Measurements from ENCODE around the gene LYZL2.

DNA sequence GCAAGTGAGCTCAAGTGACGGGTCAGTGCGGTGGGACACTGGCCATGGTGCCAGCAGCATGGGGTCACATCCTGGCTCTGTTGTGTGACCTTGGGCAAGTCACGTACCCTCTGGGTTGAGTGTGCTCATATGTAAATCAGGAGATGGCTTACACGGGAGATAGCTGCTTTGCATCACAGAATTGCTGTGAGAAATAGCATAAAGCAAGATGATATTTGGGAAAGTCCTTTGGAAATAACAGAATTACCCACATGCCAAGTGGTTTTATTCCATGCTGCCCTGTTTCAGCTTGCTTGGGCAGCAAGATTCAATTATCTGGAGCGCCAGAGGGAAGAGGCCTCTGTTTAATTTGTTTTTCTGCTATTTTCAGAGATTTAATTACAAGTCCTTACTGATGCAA is 48.9 kb downstream of the LYZL2 start:
- TF ChIP-seq, protein P1, sequence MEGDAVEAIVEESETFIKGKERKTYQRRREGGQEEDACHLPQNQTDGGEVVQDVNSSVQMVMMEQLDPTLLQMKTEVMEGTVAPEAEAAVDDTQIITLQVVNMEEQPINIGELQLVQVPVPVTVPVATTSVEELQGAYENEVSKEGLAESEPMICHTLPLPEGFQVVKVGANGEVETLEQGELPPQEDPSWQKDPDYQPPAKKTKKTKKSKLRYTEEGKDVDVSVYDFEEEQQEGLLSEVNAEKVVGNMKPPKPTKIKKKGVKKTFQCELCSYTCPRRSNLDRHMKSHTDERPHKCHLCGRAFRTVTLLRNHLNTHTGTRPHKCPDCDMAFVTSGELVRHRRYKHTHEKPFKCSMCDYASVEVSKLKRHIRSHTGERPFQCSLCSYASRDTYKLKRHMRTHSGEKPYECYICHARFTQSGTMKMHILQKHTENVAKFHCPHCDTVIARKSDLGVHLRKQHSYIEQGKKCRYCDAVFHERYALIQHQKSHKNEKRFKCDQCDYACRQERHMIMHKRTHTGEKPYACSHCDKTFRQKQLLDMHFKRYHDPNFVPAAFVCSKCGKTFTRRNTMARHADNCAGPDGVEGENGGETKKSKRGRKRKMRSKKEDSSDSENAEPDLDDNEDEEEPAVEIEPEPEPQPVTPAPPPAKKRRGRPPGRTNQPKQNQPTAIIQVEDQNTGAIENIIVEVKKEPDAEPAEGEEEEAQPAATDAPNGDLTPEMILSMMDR (IDR thresholded peaks at IDR 0.05), result no peak
- no peak for TF ChIP-seq POLR2A (IDR thresholded peaks at IDR 0.05)

Measured in esophagus squamous epithelium (tissue), 4 donors.